GM23338 (cell line): ENCODE data around the gene SEZ6L. TPM values are rescaled to one million over a fixed set of nuclear protein-coding genes. Genes with fewer than 3 reads are reported as not detected.

Experiments
- ATAC-seq: fragments of 200-7000 bp; cut with Tn5 transposase; 3 replicates; pipeline ENCODE4 v1.9.1; 2020
- DNase-seq: peaks from one replicate; pipeline ENCODE4 v3.0.0-alpha.2; 2015; ENCODE audit warnings: low spot score
- H2AFZ ChIP-seq: fragments of 200-600 bp; sonication (generic); 2 replicates; pipeline ENCODE4 v1.8.0; 2016; ENCODE audit warnings: antibody characterized with exemption, mild to moderate bottlenecking, moderate library complexity
- H3F3A ChIP-seq: fragments of 200-600 bp; sonication (generic); replicated peaks from 2 replicates; pipeline ENCODE4 v1.8.0; 2017; ENCODE audit warnings: antibody characterized with exemption, mixed run types, low read depth
- H3K27ac ChIP-seq: fragments of 200-600 bp; sonication (generic); 2 replicates; pipeline ENCODE4 v1.6.1; 2016; ENCODE audit warnings: low read depth
- H3K27me3 ChIP-seq: fragments of 200-600 bp; sonication (generic); 2 replicates; pipeline ENCODE4 v1.8.0; 2016; ENCODE audit warnings: mild to moderate bottlenecking, mixed run types, moderate library complexity; ENCODE audit not compliant: insufficient read depth
- H3K36me3 ChIP-seq: fragments of 200-600 bp; sonication (generic); 2 replicates; pipeline ENCODE4 v1.8.0; 2016; ENCODE audit warnings: mild to moderate bottlenecking; ENCODE audit not compliant: insufficient read depth
- H3K4me1 ChIP-seq: fragments of 200-600 bp; sonication (generic); 2 replicates; pipeline ENCODE4 v1.8.0; 2016; ENCODE audit warnings: mild to moderate bottlenecking, moderate library complexity; ENCODE audit not compliant: insufficient read depth
- H3K4me2 ChIP-seq: fragments of 200-600 bp; sonication (generic); 2 replicates; pipeline ENCODE4 v1.7.1; 2017; ENCODE audit warnings: mixed run types
- H3K4me3 ChIP-seq: fragments of 200-600 bp; sonication (generic); 2 replicates; pipeline ENCODE4 v1.6.1; 2016; ENCODE audit warnings: mixed run types
- H3K79me2 ChIP-seq: fragments of 200-600 bp; sonication (generic); replicated peaks from 2 replicates; pipeline ENCODE4 v1.8.0; 2017; ENCODE audit warnings: mild to moderate bottlenecking; ENCODE audit not compliant: insufficient read depth
- H3K9me2 ChIP-seq: fragments of 200-600 bp; sonication (generic); 2 replicates; pipeline ENCODE4 v1.8.0; 2017; ENCODE audit not compliant: insufficient read depth
- H4K20me1 ChIP-seq: fragments of 200-600 bp; sonication (generic); replicated peaks from 2 replicates; pipeline ENCODE4 v1.8.0; 2017; ENCODE audit warnings: mild to moderate bottlenecking; ENCODE audit not compliant: insufficient read depth
- H3K27ac Mint-ChIP-seq: 2 replicates; pipeline ENCODE4 v1.8.0; 2020; ENCODE audit warnings: inconsistent platforms, mild to moderate bottlenecking, moderate library complexity, mixed read lengths
- H3K27me3 Mint-ChIP-seq: 3 replicates; pipeline ENCODE4 v1.8.0; 2022; ENCODE audit warnings: low read depth, mild to moderate bottlenecking, moderate library complexity, mixed read lengths, inconsistent platforms; ENCODE audit not compliant: insufficient read depth, poor library complexity
- H3K36me3 Mint-ChIP-seq: 3 replicates; pipeline ENCODE4 v1.8.0; 2021; ENCODE audit warnings: low read depth, mild to moderate bottlenecking, inconsistent platforms, moderate library complexity, mixed read lengths
- H3K4me1 Mint-ChIP-seq: 3 replicates; pipeline ENCODE4 v1.8.0; 2020; ENCODE audit warnings: mild to moderate bottlenecking, inconsistent platforms, mixed read lengths
- H3K4me3 Mint-ChIP-seq: 3 replicates; pipeline ENCODE4 v1.8.0; 2021; ENCODE audit warnings: moderate library complexity, mild to moderate bottlenecking, inconsistent platforms, mixed read lengths
- H3K9me3 Mint-ChIP-seq: 3 replicates; pipeline ENCODE4 v1.8.0; 2020; ENCODE audit warnings: moderate library complexity, mild to moderate bottlenecking, inconsistent platforms, mixed read lengths
- CREB1 ChIP-seq: fragments of 250-450 bp; sonication (Bioruptor Pico); IDR thresholded peaks from 2 replicates; pipeline ENCODE4 v1.5.0; 2020; ENCODE audit warnings: low read depth, mild to moderate bottlenecking, moderate library complexity
- EZH2 ChIP-seq: fragments of 200-600 bp; sonication (generic); IDR thresholded peaks from one replicate; pipeline ENCODE4 v1.8.0; 2017; ENCODE audit warnings: antibody characterized with exemption, mild to moderate bottlenecking, low read depth; ENCODE audit not compliant: unreplicated experiment
- EZH2phosphoT487 ChIP-seq: fragments of 200-600 bp; sonication (generic); IDR thresholded peaks from one replicate; pipeline ENCODE4 v1.8.1; 2018; ENCODE audit warnings: antibody characterized with exemption; ENCODE audit not compliant: unreplicated experiment
- JUNB ChIP-seq: IDR thresholded peaks from one replicate; pipeline ENCODE4 v1.6.1; 2016; ENCODE audit warnings: antibody characterized with exemption; ENCODE audit not compliant: unreplicated experiment
- POLR2AphosphoS5 ChIP-seq: IDR thresholded peaks from 2 replicates; pipeline ENCODE4 v1.6.1; 2016; ENCODE audit warnings: antibody characterized with exemption, low read depth
- REST ChIP-seq: IDR thresholded peaks from one replicate; pipeline ENCODE4 v1.6.1; 2018; ENCODE audit warnings: antibody characterized with exemption; ENCODE audit not compliant: unreplicated experiment
- ZNF114 ChIP-seq: fragments of 250-450 bp; sonication (Bioruptor Pico); IDR thresholded peaks from 2 replicates; pipeline ENCODE4 v1.5.0; 2020; ENCODE audit warnings: mild to moderate bottlenecking, moderate library complexity
- ZNF331 ChIP-seq: fragments of 250-450 bp; sonication (Bioruptor Pico); IDR thresholded peaks from 2 replicates; pipeline ENCODE4 v1.5.0; 2020; ENCODE audit warnings: low read depth, mild to moderate bottlenecking, moderate library complexity
- ZNF462 ChIP-seq: fragments of 250-450 bp; sonication (Bioruptor Pico); IDR thresholded peaks from 2 replicates; pipeline ENCODE4 v1.5.0; 2020; ENCODE audit warnings: mild to moderate bottlenecking, moderate library complexity
- polyA plus RNA-seq: library from polyadenylated mRNA; unstranded; fragments of >200 nt; fragmentation: Nextera tagmentation; extraction: Ambion mirVana; gene quantifications from 2 replicates; pipeline ENCODE4 v1.2.1, GENCODE V29; 2016
- total RNA-seq: library from RNA; depleted of rRNA; stranded (reverse); fragments of >200 nt; shearing (Covaris generic); gene quantifications from 2 replicates; pipeline ENCODE4 v1.2.3, GENCODE V29; 2014

Gene SEZ6L
- total and polyA plus RNA-seq, 2 experiments from 2014 or later: 0.13 to 0.24 TPM

GRCh38 chr22:26213826-26214225 lies 44.6 kb downstream of the SEZ6L start:
- Histone ChIP-seq H3F3A (no peaks in the 10 kb centered on the region), H3K4me3 (no peak overlapping the region), H3K27ac (no peak overlapping the region), H4K20me1 (no peaks in the 10 kb centered on the region), H3K27me3 (no peaks in the 10 kb centered on the region), H3K4me2 (no peak overlapping the region), H3K4me1 (no peaks in the 10 kb centered on the region), H3K79me2 (no peaks in the 10 kb centered on the region), H2AFZ (no peak overlapping the region), H3K9me2 (0 out of 2 replicates have a peak, but pooled peaks cover 11% of the 10 kb centered on the region), H3K36me3 (no peaks in the 10 kb centered on the region)
- Mint-ChIP-seq H3K4me3 (no peak overlapping the region), H3K36me3 (no peaks in the 10 kb centered on the region), H3K4me1 (peaks cover 4% of the 10 kb centered on the region; the same call in 2 of the 3 replicates), H3K27ac (no peak overlapping the region), H3K27me3 (peaks cover 4% of the 10 kb centered on the region), H3K9me3 (no peaks in the 10 kb centered on the region)
- DNase-seq (no peak), ATAC-seq (no peak)
- TF ChIP-seq ZNF331 (no peak), JUNB (no peak), EZH2 (no peak), EZH2phosphoT487 (no peak), POLR2AphosphoS5 (no peak), REST (no peak)

GRCh38 chr22:26214466-26214865 lies 45.2 kb downstream of the SEZ6L start:
- Mint-ChIP-seq H3K4me3 (no peak overlapping the region), H3K27me3 (peaks cover 4% of the 10 kb centered on the region)
- TF ChIP-seq REST (no peak), CREB1 (no peak), ZNF114 (no peak), ZNF462 (no peak)

More at GRCh38 chr22:26214466-26214865, 45.2 kb downstream of the SEZ6L start:
- no peak for DNase-seq
- Histone ChIP-seq H3F3A (no peaks in the 10 kb centered on the region), H3K27ac (no peak overlapping the region), H3K27me3 (no peaks in the 10 kb centered on the region), H3K4me2 (no peak overlapping the region), H3K4me1 (no peaks in the 10 kb centered on the region), H3K79me2 (no peaks in the 10 kb centered on the region), H3K4me3 (no peak overlapping the region), H3K9me2 (0 out of 2 replicates have a peak, but pooled peaks cover 7% of the 10 kb centered on the region), H3K36me3 (no peaks in the 10 kb centered on the region), H2AFZ (no peak overlapping the region), H4K20me1 (no peaks in the 10 kb centered on the region)
- Mint-ChIP-seq H3K36me3 (no peaks in the 10 kb centered on the region), H3K9me3 (no peaks in the 10 kb centered on the region), H3K4me1 (peaks cover 4% of the 10 kb centered on the region; the same call in 2 of the 3 replicates), H3K27ac (no peak overlapping the region)
- ATAC-seq: no peak
